ENCODE measurements around the gene B9D1.

The B9D1 gene

DNA sequence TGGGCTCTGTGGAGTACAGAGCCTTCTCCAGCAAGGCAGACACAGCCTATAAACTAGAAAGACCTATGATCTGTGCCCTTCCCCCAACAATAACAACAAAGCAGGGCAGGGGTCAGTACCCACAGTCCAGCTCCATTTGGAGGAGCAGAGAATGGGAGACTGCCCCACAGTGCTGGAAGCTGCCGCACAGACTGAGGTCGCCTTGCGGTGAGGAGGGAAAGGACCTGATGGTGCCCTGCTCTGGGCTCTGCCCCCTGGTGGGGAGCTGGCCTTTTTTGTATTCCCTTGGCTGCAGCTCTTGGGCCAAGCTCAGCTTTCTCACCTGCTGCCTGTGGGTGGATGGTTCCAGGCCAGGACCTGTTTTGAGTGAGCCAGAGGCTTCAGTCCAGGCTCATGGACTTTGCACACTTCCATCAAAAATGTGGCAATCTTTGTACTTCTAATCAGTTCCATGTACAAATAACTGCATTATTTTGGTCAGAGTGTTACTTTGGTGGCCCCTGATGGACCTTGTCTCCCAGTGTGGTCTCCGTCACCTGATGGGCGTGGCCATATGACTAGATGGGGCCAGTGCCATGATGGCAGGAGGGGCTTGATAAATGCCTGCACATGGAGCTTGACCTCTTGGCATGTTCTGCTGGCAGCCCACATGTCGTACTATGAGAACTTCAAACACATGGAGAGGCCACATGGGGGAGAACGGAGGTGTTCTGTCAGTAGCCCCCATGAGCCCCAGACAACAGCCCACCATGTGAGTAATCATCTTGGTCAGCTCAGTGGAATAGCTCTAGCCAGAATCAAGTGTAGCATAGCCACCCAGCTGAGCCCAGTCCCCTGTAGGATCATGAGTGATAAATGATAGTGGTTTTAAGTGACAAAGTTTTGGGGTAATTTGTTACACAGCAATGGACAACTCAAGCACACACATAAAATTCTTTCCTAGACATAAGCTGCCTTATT, 24.2 kb downstream of the B9D1 start:
- no peak for DNase-seq (ENCODE audit: low spot score)

GRCh38 chr17:19337712-19338023, 24.9 kb downstream of the B9D1 start:
- DNase-seq (ENCODE audit: low spot score): no peak

DNA sequence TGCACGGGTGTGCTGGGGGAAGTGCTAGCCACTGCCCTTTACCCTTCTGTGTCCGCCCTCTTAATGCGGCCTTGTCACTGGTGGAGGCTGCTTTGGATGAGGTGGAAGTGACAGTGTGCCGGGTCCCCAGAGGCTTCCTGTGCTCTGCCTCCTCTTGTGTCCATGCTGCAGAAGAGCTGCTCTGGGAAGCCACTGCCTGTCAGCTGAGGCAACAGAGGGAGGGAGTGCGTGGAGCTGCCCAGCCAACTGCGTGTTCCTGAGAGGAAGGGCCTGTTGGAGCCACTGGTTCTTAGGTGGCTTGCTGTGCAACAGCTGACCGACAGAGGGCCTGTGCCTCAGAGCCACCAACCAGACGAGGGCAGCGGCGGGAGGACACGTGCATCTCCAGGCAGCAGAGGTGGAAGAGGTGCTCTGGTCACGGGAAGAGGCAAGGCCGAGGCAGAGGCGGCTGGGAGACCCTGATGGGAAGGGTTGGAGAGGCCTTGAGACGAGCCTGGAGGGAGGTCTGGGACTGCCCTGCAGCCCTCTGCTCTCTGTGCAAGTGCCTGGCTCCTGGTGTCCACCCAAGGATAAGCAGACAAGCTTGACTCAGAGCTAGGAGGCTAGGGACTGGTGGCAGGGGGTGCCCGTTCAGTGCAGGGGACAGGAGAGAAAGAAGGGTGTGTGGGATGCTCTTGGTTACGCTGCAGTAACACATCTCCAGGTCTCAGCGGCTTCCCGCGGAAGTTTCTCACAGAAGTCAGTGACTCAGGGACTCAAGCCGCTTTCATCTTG, 25.4 kb downstream of the B9D1 start:
- DNase-seq (ENCODE audit: low spot score): peak; percentile 82

GRCh38 chr17:19335951-19336631, 26.4 kb downstream of the B9D1 start:
- no peak for DNase-seq (ENCODE audit: low spot score)

GRCh38 chr17:19334331-19334730, 28.2 kb downstream of the B9D1 start:
- no peak for DNase-seq (ENCODE audit: low spot score)

DNA sequence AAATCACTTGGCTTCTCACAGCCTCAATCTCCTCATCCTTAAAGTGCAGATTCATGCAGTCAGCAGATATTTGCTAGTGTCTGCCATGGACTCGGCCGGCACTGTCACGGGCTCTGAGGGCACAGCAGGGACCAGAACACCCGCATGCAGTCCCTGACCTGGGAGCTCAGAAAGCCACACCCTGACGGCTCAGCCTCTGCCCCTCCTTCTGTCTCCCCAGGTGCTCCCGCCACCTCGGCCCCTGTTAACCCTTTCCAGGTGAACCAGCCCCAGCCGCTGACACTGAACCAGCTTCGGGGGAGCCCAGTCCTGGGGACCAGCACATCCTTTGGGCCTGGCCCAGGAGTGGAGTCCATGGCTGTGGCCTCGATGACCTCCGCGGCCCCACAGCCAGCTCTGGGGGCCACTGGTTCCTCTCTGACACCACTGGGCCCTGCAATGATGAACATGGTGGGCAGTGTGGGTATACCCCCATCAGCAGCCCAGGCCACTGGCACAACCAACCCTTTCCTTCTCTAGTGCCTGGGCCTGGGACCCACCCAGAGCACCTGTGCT, 28.7 kb downstream of the B9D1 start:
- DNase-seq (ENCODE audit: low spot score): no peak

DNA sequence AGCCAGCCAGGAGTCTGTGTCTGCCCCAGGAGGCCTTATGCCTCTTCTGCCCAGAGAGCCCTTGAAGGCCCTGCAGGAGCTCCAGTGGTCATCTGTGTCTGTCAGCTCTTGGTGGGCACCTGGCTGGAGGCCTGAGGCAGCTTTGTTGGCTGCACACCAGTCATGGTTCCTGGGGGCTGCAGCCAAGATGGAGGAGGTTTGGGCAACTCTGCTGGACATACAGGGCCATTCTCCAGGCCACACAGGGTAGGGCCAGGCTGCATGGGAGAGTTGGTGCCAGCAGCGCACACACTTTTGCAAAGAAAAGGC, 29.4 kb downstream of the B9D1 start:
- no peak for DNase-seq (ENCODE audit: low spot score)

DNA sequence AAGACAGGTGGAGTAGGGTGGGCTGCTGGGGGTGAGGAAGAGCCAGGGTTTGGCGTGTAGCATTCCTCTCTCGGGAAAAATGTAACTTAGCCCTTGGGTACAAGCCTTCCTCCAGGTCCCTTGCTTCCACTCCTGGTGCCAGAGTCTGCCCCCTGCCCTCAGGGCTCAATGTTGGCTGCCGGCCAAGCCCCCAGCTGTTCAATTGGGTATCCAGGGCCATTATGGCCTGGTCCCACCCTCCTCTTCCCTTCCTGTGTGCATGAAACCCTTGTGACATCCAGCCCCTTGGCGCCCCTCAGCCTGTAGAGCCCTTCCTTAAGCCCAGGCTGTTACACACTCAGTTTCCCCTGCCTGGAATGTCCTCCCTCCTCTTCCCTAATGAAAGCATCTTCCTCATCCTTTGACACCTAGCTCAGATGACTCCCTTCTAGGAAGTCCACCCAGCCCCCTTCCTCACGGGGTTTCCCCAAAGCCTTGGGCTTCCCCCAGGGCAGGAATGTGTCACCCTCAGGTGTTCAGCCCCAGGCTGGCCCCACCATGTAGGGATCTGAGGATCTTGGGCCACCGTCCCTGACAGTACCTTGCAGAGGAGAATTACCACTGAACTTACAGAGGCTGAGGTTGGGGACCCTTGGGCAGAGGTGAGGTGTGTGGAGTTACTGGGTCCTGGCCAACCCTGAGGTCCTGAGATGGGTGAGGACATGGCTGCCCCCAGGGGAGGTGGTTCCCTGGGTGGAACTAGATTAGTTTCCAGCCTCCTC, 30.0 kb downstream of the B9D1 start:
- no peak for DNase-seq (ENCODE audit: low spot score)

DNA sequence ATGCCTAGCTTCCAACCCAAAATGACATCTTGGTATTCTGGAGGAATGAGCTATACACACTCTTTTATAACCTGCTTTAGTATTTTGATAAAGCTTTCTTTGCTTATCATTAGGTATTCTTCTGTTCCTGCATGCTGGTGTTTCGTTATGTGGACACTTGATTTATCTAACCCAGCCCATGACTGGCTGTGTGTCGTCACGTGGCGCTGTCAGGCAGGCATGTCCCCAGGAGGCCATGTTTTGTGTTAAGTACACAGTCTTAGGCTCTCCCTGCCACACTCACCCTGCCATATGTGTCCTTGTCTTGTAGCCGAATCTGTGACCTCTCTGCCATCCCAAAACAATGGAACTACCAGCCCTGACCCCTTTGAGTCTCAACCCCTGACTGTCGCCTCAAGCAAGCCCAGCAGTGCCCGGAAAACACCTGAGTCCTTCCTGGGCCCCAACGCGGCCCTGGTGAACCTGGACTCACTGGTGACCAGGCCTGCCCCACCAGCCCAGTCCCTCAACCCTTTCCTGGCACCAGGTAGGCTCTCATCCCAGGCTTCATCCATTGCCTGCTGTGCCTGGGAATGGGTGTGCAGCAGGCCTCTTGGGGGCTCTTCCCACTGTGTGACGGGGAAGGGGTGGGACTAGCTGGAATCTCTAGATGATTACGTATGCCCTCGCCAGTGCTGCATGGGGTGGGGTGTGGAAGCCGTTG, 30.8 kb downstream of the B9D1 start:
- DNase-seq (ENCODE audit: low spot score): no peak

GRCh38 chr17:19331134-19331533, 31.4 kb downstream of the B9D1 start:
- no peak for DNase-seq (ENCODE audit: low spot score)

DNA sequence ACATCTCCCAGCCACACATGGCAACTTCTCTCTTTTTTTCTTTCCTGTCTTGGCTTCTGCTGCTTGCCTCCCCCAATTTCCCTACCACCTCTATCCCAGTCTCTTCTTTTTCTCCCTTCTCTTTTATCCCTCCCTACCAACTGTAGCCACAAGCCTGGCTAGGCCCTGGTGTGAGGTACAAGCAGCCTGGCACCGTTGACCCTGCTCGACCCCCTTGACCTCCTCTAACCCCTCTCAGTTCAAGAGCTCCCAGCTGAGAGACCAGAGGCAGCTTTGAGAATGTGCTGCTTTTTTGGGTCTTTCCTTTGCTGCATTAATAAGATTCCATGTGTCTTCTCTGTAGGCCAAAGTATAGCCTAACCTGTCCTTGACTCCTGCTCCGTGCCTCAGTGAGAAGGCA, 32.3 kb downstream of the B9D1 start:
- no peak for DNase-seq (ENCODE audit: low spot score)

DNA sequence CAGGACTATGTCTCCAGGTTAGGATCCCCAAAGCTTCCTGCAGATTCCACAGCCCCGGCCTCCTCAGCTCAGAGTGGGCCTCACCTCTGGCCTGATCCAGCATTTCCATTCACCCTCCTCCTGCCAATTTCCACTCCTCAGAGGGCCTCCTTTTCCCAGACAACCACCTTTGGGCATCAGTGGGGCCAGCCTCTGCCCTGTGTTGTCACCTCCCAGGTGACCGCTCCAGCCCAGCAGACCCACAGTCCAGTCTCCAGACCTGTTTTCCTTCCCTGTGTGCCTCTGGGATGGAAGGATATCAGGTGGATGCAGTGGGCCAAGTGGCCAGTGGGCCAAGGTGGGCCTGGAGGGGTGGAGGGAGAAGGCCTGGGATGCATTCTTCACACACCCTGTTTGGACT, 32.7 kb downstream of the B9D1 start:
- DNase-seq (ENCODE audit: low spot score): no peak

GRCh38 chr17:19329136-19329535, 33.4 kb downstream of the B9D1 start:
- DNase-seq (ENCODE audit: low spot score): no peak

DNA sequence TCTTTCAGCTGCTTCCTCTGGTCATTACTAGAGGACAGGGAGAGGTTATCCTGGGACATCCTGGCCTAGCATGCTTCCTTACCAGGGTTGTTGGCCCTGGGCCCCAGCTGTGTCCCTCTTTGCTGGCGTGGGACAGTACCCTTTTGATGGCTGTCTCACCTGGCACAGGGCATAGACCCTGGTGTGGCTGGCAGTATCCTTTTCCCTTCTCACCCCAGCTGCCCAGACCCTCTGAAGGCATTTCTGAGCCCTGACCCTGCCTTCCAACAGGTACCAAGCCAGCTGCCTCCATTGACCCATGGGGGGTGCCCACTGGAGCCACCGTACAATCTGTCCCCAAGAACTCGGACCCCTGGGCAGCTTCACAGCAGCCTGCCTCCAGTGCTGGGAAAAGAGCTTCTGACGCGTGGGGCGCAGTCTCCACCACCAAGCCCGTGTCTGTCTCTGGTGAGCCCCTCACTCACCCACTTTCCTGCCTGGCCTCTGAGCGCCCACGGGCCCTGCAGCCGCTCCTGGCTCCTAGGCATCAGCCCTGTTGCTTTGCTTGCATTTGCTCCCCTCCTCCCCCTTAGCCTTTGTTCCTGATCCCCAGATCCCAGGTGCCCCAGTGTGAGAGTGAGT, 34.0 kb downstream of the B9D1 start:
- no peak for DNase-seq (ENCODE audit: low spot score)

- no peak for DNase-seq (ENCODE audit: low spot score)
These were observed 35.3 kb downstream of the B9D1 start for GRCh38 chr17:19327031-19327783.

GRCh38 chr17:19325542-19325941, 37.0 kb downstream of the B9D1 start:
- no peak for DNase-seq (ENCODE audit: low spot score)

- DNase-seq (ENCODE audit: low spot score): no peak
These were observed 39.7 kb downstream of the B9D1 start for GRCh38 chr17:19322861-19323260.

- DNase-seq (ENCODE audit: low spot score): no peak
These were observed 40.4 kb downstream of the B9D1 start for GRCh38 chr17:19322129-19322505.

DNA sequence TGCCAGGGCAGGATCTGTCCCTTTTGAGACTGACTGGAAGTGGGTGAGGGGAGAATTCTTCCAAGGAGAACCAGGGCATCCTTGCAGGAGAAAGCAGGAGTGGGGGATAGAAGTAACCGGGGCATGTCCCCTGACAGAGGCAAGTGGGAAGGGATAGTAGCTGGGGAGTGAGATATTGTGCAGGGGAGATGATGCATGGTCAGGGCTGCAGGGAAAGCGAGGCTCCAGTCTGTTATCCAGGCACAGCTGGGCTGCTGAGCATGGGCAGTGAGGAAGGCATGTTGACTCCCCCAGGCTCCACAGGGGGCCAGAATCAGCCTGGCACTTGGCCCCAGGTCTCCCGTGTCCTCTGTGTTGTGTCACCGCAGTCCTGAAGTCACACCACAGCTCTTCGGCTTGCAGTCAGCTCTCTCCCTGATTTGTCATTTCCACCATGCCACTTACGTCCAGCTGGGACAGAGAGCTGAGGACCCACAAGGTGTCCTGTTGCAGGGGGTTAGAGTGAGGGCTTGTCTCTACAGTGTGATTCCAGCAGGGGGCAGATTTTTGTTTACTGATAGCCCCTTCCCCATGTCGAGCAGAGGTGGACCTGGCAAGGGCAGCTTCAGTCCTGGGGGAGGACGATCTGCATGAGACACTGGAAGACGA, 40.9 kb downstream of the B9D1 start:
- no peak for DNase-seq (ENCODE audit: low spot score)

GRCh38 chr17:19320876-19321275, 41.6 kb downstream of the B9D1 start:
- no peak for DNase-seq (ENCODE audit: low spot score)
